Vagina (tissue), 2 donors: ENCODE results near the gene SAP30L. TPM values are rescaled to one million over a fixed set of nuclear protein-coding genes. Genes with fewer than 3 reads are reported as not detected.

Source experiments
- DNase-seq, 2 donors: peaks; one replicate each; pipeline ENCODE4 v3.0.0-alpha.2; 2017; ENCODE audit errors: extremely low spot score in 2 of 2
- H3K27ac ChIP-seq: fragments of 200-600 bp; sonication (generic); one replicate; pipeline ENCODE4 v1.5.1; 2019
- H3K27me3 ChIP-seq: fragments of 200-600 bp; sonication (generic); one replicate; pipeline ENCODE4 v1.5.1; 2019
- H3K36me3 ChIP-seq, 2 donors: fragments of 200-600 bp; sonication (generic); one replicate each; pipeline ENCODE4 v1.5.1; 2017 to 2019
- H3K4me1 ChIP-seq: fragments of 200-600 bp; sonication (generic); one replicate; pipeline ENCODE4 v1.5.1; 2019
- H3K4me3 ChIP-seq, 2 donors: fragments of 200-600 bp; sonication (generic); 1 replicate in 1 of 2; 2 replicates in 1 of 2; pipeline ENCODE4 v1.5.1; 2016 to 2019
- H3K9me3 ChIP-seq: fragments of 200-600 bp; sonication (generic); one replicate; pipeline ENCODE4 v1.5.1; 2019
- POLR2A ChIP-seq, 2 donors: fragments of 450-650 bp; IDR thresholded peaks; one replicate each; pipeline ENCODE4 v1.6.1; 2017; ENCODE audit warnings: antibody characterized with exemption in 2 of 2, mild to moderate bottlenecking in 2 of 2, moderate library complexity in 2 of 2
- POLR2AphosphoS5 ChIP-seq, 2 donors: sonication (generic); formaldehyde crosslinking; IDR thresholded peaks; one replicate each; pipeline ENCODE4 v1.9.0; 2017; ENCODE audit warnings: antibody characterized with exemption in 2 of 2, mild to moderate bottlenecking in 2 of 2, low read depth in 1 of 2; ENCODE audit not compliant: insufficient read depth in 1 of 2
- intact Hi-C: fragments of 100-400 bp; cut with DNase I; formaldehyde crosslinking; loops from one replicate; pipeline ENCODE4 v1.15.1; 2023
- total RNA-seq: library from RNA; depleted of rRNA; stranded (reverse); fragments of >200 nt; gene quantifications from one replicate; pipeline ENCODE4 v1.2.3, GENCODE V29; 2016
- TF ChIP-seq, protein P1 (sequence below), 3 experiments: fragments of 450-650 bp in 2 of 3; fragments of 200-600 bp in 1 of 3; sonication (generic) in 1 of 3; IDR thresholded peaks; one replicate each; pipeline ENCODE4 v1.5.1; 2017 to 2019; ENCODE audit warnings: antibody characterized with exemption in 3 of 3, mild to moderate bottlenecking in 2 of 3, moderate library complexity in 2 of 3

SAP30L gene
- total RNA-seq, 1 donor from 2014 or later: 54.3 TPM

- no peak for DNase-seq
- TF ChIP-seq, protein P1, sequence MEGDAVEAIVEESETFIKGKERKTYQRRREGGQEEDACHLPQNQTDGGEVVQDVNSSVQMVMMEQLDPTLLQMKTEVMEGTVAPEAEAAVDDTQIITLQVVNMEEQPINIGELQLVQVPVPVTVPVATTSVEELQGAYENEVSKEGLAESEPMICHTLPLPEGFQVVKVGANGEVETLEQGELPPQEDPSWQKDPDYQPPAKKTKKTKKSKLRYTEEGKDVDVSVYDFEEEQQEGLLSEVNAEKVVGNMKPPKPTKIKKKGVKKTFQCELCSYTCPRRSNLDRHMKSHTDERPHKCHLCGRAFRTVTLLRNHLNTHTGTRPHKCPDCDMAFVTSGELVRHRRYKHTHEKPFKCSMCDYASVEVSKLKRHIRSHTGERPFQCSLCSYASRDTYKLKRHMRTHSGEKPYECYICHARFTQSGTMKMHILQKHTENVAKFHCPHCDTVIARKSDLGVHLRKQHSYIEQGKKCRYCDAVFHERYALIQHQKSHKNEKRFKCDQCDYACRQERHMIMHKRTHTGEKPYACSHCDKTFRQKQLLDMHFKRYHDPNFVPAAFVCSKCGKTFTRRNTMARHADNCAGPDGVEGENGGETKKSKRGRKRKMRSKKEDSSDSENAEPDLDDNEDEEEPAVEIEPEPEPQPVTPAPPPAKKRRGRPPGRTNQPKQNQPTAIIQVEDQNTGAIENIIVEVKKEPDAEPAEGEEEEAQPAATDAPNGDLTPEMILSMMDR (IDR thresholded peaks at IDR 0.05): no peak
- TF ChIP-seq POLR2AphosphoS5 (IDR thresholded peaks at IDR 0.05; ENCODE audit: insufficient read depth in 1 of 2, low read depth in 1 of 2): no peak
- no peak for TF ChIP-seq POLR2A (IDR thresholded peaks at IDR 0.05)
- Histone ChIP-seq H3K27ac (no peak overlapping the region), H3K4me1 (no peaks in the 10 kb centered on the region), H3K4me3 (no peak overlapping the region), H3K36me3 (no peaks in the 10 kb centered on the region), H3K27me3 (no peaks in the 10 kb centered on the region), H3K9me3 (no peaks in the 10 kb centered on the region)
- intact Hi-C loops: no loop called here
Observed at GRCh38 chr5:154421868-154422267, 23.9 kb upstream of the SAP30L start.

GRCh38 chr5:154422298-154422697 lies 23.5 kb upstream of the SAP30L start:
- Histone ChIP-seq H3K36me3 (no peaks in the 10 kb centered on the region), H3K9me3 (no peaks in the 10 kb centered on the region), H3K27ac (no peak overlapping the region), H3K4me1 (no peaks in the 10 kb centered on the region), H3K27me3 (no peaks in the 10 kb centered on the region), H3K4me3 (no peak overlapping the region)
- TF ChIP-seq POLR2A (IDR thresholded peaks at IDR 0.05) (no peak), POLR2AphosphoS5 (IDR thresholded peaks at IDR 0.05; ENCODE audit: insufficient read depth in 1 of 2, low read depth in 1 of 2) (no peak)
- TF ChIP-seq, protein P1 (IDR thresholded peaks at IDR 0.05): no peak
- DNase-seq: no peak
- intact Hi-C loops: no loop called here

DNA sequence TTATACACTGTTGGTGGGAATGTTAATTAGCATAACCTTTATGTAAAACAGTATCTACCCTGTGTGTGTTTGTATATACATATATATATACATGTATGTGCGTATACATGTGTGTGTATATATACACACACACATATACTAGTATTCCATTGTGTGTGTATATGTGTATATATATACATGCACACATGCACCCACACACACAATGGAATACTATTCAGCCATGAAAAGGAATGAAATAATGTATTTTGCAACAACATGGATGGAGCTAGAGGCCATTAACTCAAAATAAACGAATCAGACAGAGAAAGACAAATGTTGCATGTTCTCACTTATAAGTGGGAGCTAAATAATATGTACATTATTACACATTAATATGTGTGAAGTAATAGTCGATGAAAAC lies 17.6 kb upstream of the SAP30L start:
- Histone ChIP-seq H3K27me3 (no peaks in the 10 kb centered on the region), H3K9me3 (no peaks in the 10 kb centered on the region), H3K36me3 (no peaks in the 10 kb centered on the region), H3K27ac (no peak overlapping the region), H3K4me1 (no peaks in the 10 kb centered on the region), H3K4me3 (no peak overlapping the region)
- TF ChIP-seq POLR2A (IDR thresholded peaks at IDR 0.05): no peak
- no peak for TF ChIP-seq POLR2AphosphoS5 (IDR thresholded peaks at IDR 0.05; ENCODE audit: insufficient read depth in 1 of 2, low read depth in 1 of 2)
- TF ChIP-seq, protein P1 (IDR thresholded peaks at IDR 0.05): no peak
- intact Hi-C loops: no loop called here
- DNase-seq: no peak

DNA sequence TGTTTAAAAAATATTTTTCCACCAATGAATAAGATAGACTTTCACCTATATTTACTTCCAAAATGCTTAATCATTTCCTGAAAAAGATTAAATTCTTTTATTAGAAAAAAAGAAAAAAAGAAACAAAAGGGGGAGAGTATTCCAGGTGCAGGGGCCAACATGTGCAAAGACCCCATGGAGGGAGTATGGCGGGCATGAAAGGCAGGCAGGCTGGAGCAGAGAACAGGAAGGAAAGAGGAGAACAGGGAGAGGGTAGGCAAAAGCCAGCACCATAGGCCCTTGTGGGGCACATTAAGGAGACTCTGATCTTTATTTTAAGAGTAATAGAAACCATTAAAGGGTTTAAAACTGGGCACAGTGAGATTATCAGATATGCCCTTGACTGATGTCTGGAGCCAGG lies 16.5 kb upstream of the SAP30L start:
- TF ChIP-seq, protein P1 (IDR thresholded peaks at IDR 0.05): no peak
- no peak for TF ChIP-seq POLR2A (IDR thresholded peaks at IDR 0.05)
- TF ChIP-seq POLR2AphosphoS5 (IDR thresholded peaks at IDR 0.05; ENCODE audit: insufficient read depth in 1 of 2, low read depth in 1 of 2): no peak
- intact Hi-C loops: no loop called here
- H3K36me3 ChIP-seq: no peaks in the 10 kb centered on the region
- no peak overlapping the region for H3K4me3 ChIP-seq
- H3K27me3 ChIP-seq: no peaks in the 10 kb centered on the region
- H3K4me1 ChIP-seq: no peaks in the 10 kb centered on the region
- H3K27ac ChIP-seq: no peak overlapping the region
- H3K9me3 ChIP-seq: no peaks in the 10 kb centered on the region
- no peak for DNase-seq

DNA sequence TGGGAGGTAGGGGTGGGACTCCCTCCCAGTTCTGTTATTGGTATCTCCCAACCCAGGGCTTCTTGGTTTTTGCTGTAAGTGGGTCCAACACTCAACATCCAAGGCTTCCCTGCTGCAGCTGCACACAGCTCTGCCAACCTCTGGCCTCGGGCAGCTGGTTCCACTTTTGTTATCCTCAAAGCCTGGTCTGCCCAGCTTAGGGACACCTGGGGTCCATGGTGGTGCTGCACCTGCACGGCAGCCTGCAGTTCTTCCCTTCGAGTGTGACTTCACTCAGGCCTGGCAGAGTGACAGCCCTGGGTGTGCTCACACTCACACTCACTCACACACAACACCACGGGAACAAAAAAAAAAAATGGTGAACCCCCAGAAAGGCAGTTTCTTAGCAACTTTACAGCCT lies 15.3 kb upstream of the SAP30L start:
- H3K27me3 ChIP-seq: no peaks in the 10 kb centered on the region
- intact Hi-C loops: no loop called here
- no peak overlapping the region for H3K27ac ChIP-seq
- TF ChIP-seq POLR2A (IDR thresholded peaks at IDR 0.05) (no peak), POLR2AphosphoS5 (IDR thresholded peaks at IDR 0.05; ENCODE audit: insufficient read depth in 1 of 2, low read depth in 1 of 2) (no peak)
- TF ChIP-seq, protein P1 (IDR thresholded peaks at IDR 0.05): no peak
- H3K36me3 ChIP-seq: peaks cover 0 to 4% of the 10 kb centered on the region in 2 donors
- DNase-seq: peak in 1 of 2 donors; percentile 42
- H3K9me3 ChIP-seq: no peaks in the 10 kb centered on the region
- no peaks in the 10 kb centered on the region for H3K4me1 ChIP-seq
- no peak overlapping the region for H3K4me3 ChIP-seq
